Measurements from ENCODE around the gene STAMBP. TPM values are rescaled to one million over a fixed set of nuclear protein-coding genes. Genes with fewer than 3 reads are reported as not detected.

STAMBP gene
- polyA plus RNA-seq, 3 donors: 26.0 to 40.8 (median 40.7) TPM

DNA sequence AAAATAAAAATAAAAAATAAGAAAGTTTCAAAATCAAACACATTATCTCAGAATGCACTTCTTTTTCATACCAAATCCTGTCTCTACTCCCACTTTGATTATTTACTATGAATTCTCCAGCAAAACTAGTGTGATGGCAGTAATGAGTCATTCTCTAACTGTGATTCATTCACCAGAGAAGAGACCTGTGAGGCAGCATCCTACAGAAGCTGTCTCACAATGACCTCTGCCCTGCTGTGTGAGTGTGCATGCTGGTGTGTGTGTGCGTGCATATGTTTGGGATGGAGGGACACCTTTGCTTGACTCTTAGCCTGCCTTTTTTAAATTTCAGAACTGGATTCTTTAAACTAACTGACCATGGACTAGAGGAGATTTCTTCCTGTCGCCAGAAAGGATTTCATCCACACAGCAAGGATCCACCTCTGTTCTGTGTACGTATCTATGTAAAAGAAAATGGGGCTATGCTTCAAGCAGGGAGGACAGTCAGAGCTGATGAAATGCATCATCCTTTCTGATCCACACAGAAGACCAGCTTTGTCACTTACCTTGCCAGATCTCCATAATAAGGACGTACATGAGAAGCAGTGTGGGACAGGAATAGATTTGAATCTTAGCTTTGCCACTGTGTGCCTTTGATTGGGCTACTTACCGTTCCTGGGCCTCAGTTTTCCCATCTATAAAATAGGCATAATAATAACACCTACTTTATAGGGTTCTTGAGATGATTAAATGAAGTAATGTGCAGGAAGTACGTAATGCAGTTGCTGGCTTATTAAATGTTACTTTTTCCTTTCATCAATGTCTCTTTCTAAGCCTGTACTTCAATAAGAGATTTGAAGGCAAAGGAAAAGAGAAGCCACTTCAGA lies 31.2 kb downstream of the STAMBP start:
- Histone ChIP-seq H3K4me1 (ENCODE audit: control insufficient read depth in 1 of 2, insufficient read depth in 2 of 2, low read length in 2 of 2) (no peaks in the 10 kb centered on the region), H2AFZ (ENCODE audit: insufficient read depth, low read depth, low read length, poor library complexity, severe bottlenecking) (no peak overlapping the region), H3K4me2 (replicated peaks; ENCODE audit: extremely low read depth, low read length, poor library complexity, severe bottlenecking) (no peak overlapping the region), H3K4me3 (replicated peaks in 1 of 3; ENCODE audit: low read depth in 2 of 3, low read length in 3 of 3) (no peak overlapping the region), H3K9ac (ENCODE audit: insufficient read depth, low read length, poor library complexity, severe bottlenecking) (no peak overlapping the region), H4K20me1 (ENCODE audit: insufficient read depth, low read length) (no peaks in the 10 kb centered on the region), H3K36me3 (replicated peaks in 1 of 2; ENCODE audit: control insufficient read depth in 1 of 2, insufficient read depth in 2 of 2, low read length in 2 of 2) (peaks cover 76 to 93% of the 10 kb centered on the region in 2 donors), H3K27ac (ENCODE audit: low read depth in 1 of 2, low read length in 2 of 2) (no peak overlapping the region), H3K9me3 (replicated peaks in 1 of 2; ENCODE audit: control insufficient read depth in 1 of 2, insufficient read depth in 1 of 2, low read length in 2 of 2) (no peaks in the 10 kb centered on the region), H3K79me2 (ENCODE audit: insufficient read depth, low read length) (no peaks in the 10 kb centered on the region), H3K27me3 (ENCODE audit: control insufficient read depth in 2 of 2, insufficient read depth in 2 of 2, low read length in 2 of 2) (no peaks in the 10 kb centered on the region)
- TF ChIP-seq, protein P1, sequence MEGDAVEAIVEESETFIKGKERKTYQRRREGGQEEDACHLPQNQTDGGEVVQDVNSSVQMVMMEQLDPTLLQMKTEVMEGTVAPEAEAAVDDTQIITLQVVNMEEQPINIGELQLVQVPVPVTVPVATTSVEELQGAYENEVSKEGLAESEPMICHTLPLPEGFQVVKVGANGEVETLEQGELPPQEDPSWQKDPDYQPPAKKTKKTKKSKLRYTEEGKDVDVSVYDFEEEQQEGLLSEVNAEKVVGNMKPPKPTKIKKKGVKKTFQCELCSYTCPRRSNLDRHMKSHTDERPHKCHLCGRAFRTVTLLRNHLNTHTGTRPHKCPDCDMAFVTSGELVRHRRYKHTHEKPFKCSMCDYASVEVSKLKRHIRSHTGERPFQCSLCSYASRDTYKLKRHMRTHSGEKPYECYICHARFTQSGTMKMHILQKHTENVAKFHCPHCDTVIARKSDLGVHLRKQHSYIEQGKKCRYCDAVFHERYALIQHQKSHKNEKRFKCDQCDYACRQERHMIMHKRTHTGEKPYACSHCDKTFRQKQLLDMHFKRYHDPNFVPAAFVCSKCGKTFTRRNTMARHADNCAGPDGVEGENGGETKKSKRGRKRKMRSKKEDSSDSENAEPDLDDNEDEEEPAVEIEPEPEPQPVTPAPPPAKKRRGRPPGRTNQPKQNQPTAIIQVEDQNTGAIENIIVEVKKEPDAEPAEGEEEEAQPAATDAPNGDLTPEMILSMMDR (IDR thresholded peaks at IDR 0.05): no peak
- intact Hi-C loops (cut with micrococcal nuclease): no loop called here
- peaks cover 56 to 83% of the 10 kb centered on the region in 2 donors for H3K36me3 Mint-ChIP-seq
- H3K4me1 Mint-ChIP-seq: no peaks in the 10 kb centered on the region
- H3K27ac Mint-ChIP-seq: no peak overlapping the region
- no CpG with 5 or more reads among the region's 6 CpGs for WGBS (ENCODE audit: insufficient coverage)
- H3K9me3 Mint-ChIP-seq: no peaks in the 10 kb centered on the region
- DNase-seq: peak in 1 of 3 donors; percentile 11
- H3K4me3 Mint-ChIP-seq: no peak overlapping the region
- H3K27me3 Mint-ChIP-seq (ENCODE audit: low read depth in 3 of 3): peaks cover 0 to 2% (median 0%) of the 10 kb centered on the region in 3 donors

DNA sequence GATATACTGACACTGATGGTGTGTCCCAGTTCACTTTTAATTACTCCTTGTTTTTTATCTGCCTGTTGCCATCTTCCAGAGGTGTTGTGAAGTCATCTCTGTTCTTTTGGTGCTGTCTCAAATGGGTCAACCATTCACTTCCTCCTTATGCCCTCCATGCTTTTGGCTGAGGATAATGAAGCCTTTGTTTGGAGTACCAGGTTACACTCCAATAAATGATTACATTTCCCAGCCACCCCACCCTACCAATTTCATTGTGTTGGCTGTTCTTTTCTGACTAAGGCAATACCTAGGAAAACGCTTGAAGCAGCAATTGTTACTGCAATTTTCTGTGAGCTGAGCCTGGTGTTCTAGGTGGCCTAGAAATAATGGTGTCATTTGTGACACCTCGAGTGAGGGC lies 34.2 kb downstream of the STAMBP start:
- Histone ChIP-seq H3K4me1 (ENCODE audit: control insufficient read depth in 1 of 2, insufficient read depth in 2 of 2, low read length in 2 of 2) (no peaks in the 10 kb centered on the region), H2AFZ (ENCODE audit: insufficient read depth, low read depth, low read length, poor library complexity, severe bottlenecking) (no peak overlapping the region), H3K4me3 (replicated peaks in 1 of 3; ENCODE audit: low read depth in 2 of 3, low read length in 3 of 3) (no peak overlapping the region), H3K36me3 (replicated peaks in 1 of 2; ENCODE audit: control insufficient read depth in 1 of 2, insufficient read depth in 2 of 2, low read length in 2 of 2) (peaks cover 73 to 87% of the 10 kb centered on the region in 2 donors), H4K20me1 (ENCODE audit: insufficient read depth, low read length) (no peaks in the 10 kb centered on the region), H3K27me3 (ENCODE audit: control insufficient read depth in 2 of 2, insufficient read depth in 2 of 2, low read length in 2 of 2) (no peaks in the 10 kb centered on the region), H3K79me2 (ENCODE audit: insufficient read depth, low read length) (no peaks in the 10 kb centered on the region), H3K9ac (ENCODE audit: insufficient read depth, low read length, poor library complexity, severe bottlenecking) (no peak overlapping the region), H3K4me2 (replicated peaks; ENCODE audit: extremely low read depth, low read length, poor library complexity, severe bottlenecking) (no peak overlapping the region), H3K27ac (ENCODE audit: low read depth in 1 of 2, low read length in 2 of 2) (no peak overlapping the region), H3K9me3 (replicated peaks in 1 of 2; ENCODE audit: control insufficient read depth in 1 of 2, insufficient read depth in 1 of 2, low read length in 2 of 2) (no peaks in the 10 kb centered on the region)
- TF ChIP-seq, protein P1 (IDR thresholded peaks at IDR 0.05): no peak
- no peaks in the 10 kb centered on the region for H3K27me3 Mint-ChIP-seq (ENCODE audit: low read depth in 3 of 3)
- H3K4me3 Mint-ChIP-seq: no peak overlapping the region
- H3K27ac Mint-ChIP-seq: no peak overlapping the region
- H3K36me3 Mint-ChIP-seq: peaks cover 76 to 83% of the 10 kb centered on the region in 2 donors
- H3K9me3 Mint-ChIP-seq: no peaks in the 10 kb centered on the region
- intact Hi-C loops (cut with micrococcal nuclease): no loop called here
- DNase-seq: no peak
- WGBS (ENCODE audit: insufficient coverage): 100% methylated on average over 2 of the region's 2 CpGs
- no peaks in the 10 kb centered on the region for H3K4me1 Mint-ChIP-seq
